ENCODE results near the gene FARS2.

FARS2 gene

DNA sequence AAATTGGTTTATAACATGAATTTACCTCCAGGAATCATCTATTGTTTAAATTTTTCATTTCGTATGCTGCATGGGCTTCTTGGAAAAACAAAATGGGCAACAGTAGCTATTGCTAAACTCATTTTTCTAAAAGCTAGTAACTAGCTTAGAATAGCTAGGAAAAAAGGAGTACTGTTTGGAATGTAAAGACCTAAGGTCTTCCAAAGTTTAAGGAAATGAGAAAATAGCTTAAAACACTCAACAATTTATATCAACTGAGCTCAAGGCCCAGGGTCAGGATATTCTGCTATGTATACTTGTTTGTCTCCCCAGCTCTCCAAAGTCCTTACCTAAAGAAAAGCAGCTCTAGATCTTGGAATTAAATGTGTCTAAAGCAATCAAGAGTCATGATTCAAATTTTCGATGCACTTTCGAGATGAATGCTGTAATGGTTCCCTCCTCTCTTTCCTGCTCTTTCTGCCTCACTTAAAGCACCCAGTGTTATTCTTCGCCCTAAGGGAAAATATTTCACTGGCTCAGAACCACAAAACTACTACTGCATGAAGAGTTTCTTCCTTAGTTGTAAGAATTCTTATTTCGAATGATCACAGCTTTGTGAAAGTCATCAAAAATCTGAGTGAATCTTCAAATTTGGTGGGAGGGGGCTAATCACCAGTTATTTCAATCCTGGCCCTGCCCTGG, 42.2 kb upstream of the FARS2 start:
- TF ChIP-seq, protein P1, sequence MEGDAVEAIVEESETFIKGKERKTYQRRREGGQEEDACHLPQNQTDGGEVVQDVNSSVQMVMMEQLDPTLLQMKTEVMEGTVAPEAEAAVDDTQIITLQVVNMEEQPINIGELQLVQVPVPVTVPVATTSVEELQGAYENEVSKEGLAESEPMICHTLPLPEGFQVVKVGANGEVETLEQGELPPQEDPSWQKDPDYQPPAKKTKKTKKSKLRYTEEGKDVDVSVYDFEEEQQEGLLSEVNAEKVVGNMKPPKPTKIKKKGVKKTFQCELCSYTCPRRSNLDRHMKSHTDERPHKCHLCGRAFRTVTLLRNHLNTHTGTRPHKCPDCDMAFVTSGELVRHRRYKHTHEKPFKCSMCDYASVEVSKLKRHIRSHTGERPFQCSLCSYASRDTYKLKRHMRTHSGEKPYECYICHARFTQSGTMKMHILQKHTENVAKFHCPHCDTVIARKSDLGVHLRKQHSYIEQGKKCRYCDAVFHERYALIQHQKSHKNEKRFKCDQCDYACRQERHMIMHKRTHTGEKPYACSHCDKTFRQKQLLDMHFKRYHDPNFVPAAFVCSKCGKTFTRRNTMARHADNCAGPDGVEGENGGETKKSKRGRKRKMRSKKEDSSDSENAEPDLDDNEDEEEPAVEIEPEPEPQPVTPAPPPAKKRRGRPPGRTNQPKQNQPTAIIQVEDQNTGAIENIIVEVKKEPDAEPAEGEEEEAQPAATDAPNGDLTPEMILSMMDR (IDR thresholded peaks at IDR 0.05; ENCODE audit: low read depth, low read length, missing control alignments) = no peak
- DNase-seq (ENCODE audit: extremely low read depth, low read depth) = no peak
- H3K4me3 ChIP-seq (replicated peaks; ENCODE audit: low read depth, low read length) = no peak overlapping the region

DNA sequence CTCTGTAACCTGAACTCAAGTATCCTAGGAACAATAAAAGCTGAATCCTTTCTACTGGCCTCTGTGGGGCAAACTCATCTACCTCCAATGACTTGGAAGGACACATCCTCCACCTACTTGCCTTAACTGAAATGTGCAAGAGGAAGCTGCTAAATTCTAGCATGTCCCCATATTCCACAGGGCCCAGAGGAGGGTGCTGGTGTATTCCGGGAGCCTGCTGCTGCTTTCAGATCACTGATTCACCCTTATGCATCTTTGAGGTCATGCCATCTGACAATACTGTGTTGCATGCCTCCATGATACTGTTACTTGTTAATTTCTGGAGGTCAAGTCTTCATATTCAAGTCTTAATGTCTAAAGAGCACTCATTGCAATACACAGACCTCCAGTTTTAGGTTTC, 40.9 kb upstream of the FARS2 start:
- H3K4me3 ChIP-seq (replicated peaks; ENCODE audit: low read depth, low read length) = no peak overlapping the region
- TF ChIP-seq, protein P1 (IDR thresholded peaks at IDR 0.05; ENCODE audit: low read depth, low read length, missing control alignments) = no peak
- no peak for DNase-seq (ENCODE audit: extremely low read depth, low read depth)

- no peak for DNase-seq (ENCODE audit: extremely low read depth, low read depth)
- TF ChIP-seq, protein P1 (IDR thresholded peaks at IDR 0.05; ENCODE audit: low read depth, low read length, missing control alignments) = no peak
- no peak overlapping the region for H3K4me3 ChIP-seq (replicated peaks; ENCODE audit: low read depth, low read length)
Observed at GRCh38 chr6:5223309-5223708, 38.0 kb upstream of the FARS2 start.

DNA sequence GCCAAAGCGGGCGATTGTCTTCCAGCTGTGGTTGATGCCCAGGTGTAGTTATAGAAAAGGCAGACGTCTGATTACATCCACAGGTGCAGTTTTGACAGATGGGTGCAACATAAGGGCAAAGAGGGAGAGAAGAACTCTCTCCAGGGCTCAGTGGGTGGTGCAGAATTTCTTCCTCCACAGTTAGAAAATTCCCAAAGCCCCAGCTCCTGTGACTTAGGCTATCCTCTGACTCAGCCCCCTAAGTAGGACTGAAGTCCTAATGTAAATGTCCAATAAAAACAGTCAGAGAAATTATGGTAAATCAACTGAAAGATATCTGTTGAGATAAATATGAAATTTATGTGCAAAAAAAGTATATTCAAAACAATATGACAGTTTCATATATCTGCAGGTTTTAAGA, 32.0 kb upstream of the FARS2 start:
- TF ChIP-seq, protein P1 (IDR thresholded peaks at IDR 0.05; ENCODE audit: low read depth, low read length, missing control alignments) = no peak
- DNase-seq (ENCODE audit: extremely low read depth, low read depth) = no peak
- H3K4me3 ChIP-seq (replicated peaks; ENCODE audit: low read depth, low read length) = no peak overlapping the region

DNA sequence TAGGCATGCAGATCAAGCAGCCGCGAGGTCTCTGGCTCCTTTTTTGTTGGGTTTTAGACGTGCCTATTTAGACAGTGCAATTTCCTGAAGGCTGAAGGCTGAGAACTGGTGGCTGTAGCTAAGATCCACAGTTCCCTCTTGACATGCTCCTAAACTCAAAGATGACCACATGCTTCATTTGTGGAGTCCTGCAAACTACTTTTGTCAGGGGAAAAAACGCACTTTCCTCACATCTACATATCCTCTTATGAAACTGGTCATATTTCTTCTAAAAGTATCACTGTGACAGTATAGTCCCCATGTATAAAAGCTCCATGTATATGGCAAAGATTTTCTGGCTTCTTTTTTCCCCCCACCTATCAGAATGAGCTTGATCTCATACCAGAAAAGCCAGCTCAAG, 31.2 kb upstream of the FARS2 start:
- TF ChIP-seq, protein P1 (IDR thresholded peaks at IDR 0.05; ENCODE audit: low read depth, low read length, missing control alignments) = no peak
- H3K4me3 ChIP-seq (replicated peaks; ENCODE audit: low read depth, low read length) = no peak overlapping the region
- DNase-seq (ENCODE audit: extremely low read depth, low read depth) = no peak

GRCh38 chr6:5231289-5231688, 30.0 kb upstream of the FARS2 start:
- H3K4me3 ChIP-seq (replicated peaks; ENCODE audit: low read depth, low read length) = no peak overlapping the region
- DNase-seq (ENCODE audit: extremely low read depth, low read depth) = no peak
- TF ChIP-seq, protein P1 (IDR thresholded peaks at IDR 0.05; ENCODE audit: low read depth, low read length, missing control alignments) = no peak

GRCh38 chr6:5234874-5235273, 26.4 kb upstream of the FARS2 start:
- no peak for DNase-seq (ENCODE audit: extremely low read depth, low read depth)
- H3K4me3 ChIP-seq (replicated peaks; ENCODE audit: low read depth, low read length) = no peak overlapping the region
- TF ChIP-seq, protein P1 (IDR thresholded peaks at IDR 0.05; ENCODE audit: low read depth, low read length, missing control alignments) = no peak
